Loucy (cell line): ENCODE results near the gene ATPAF2.

ENCODE experiments used
- H2AFZ ChIP-seq: fragments of 200-600 bp; sonication (generic); 2 replicates; pipeline ENCODE4 v1.6.0; 2016; ENCODE audit warnings: antibody characterized with exemption, mild to moderate bottlenecking, low read length, moderate library complexity
- H3F3A ChIP-seq: fragments of 200-600 bp; 2 replicates; pipeline ENCODE4 v1.6.0; 2016; ENCODE audit warnings: antibody characterized with exemption, low read depth, mild to moderate bottlenecking
- H3K27me3 ChIP-seq: fragments of 200-600 bp; sonication (generic); 2 replicates; pipeline ENCODE4 v1.6.1; 2014; ENCODE audit warnings: low read length, mild to moderate bottlenecking; ENCODE audit not compliant: insufficient read depth, poor library complexity, severe bottlenecking
- H3K36me3 ChIP-seq: fragments of 200-600 bp; sonication (generic); 2 replicates; pipeline ENCODE4 v1.6.1; 2016; ENCODE audit warnings: low read length; ENCODE audit not compliant: insufficient read depth
- H3K4me1 ChIP-seq: fragments of 200-600 bp; sonication (generic); 2 replicates; pipeline ENCODE4 v1.5.1; 2014; ENCODE audit warnings: low read length, mild to moderate bottlenecking; ENCODE audit not compliant: insufficient read depth, poor library complexity, severe bottlenecking
- H3K4me2 ChIP-seq: fragments of 200-600 bp; sonication (generic); 2 replicates; pipeline ENCODE4 v1.6.0; 2014; ENCODE audit warnings: antibody characterized with exemption, low read length, low read depth, mild to moderate bottlenecking; ENCODE audit not compliant: poor library complexity, severe bottlenecking
- H3K4me3 ChIP-seq: fragments of 200-600 bp; sonication (generic); 2 replicates; pipeline ENCODE4 v1.5.1; 2014; ENCODE audit warnings: low read length, mild to moderate bottlenecking, mixed read lengths; ENCODE audit not compliant: poor library complexity, severe bottlenecking
- H3K79me2 ChIP-seq: fragments of 200-600 bp; sonication (generic); 2 replicates; pipeline ENCODE4 v1.6.1; 2014; ENCODE audit warnings: low read length; ENCODE audit not compliant: insufficient read depth
- H3K9ac ChIP-seq: fragments of 200-600 bp; sonication (generic); 2 replicates; pipeline ENCODE4 v1.6.0; 2014; ENCODE audit warnings: mild to moderate bottlenecking, low read depth, low read length, moderate library complexity; ENCODE audit not compliant: poor library complexity, severe bottlenecking
- H3K9me2 ChIP-seq: fragments of 200-600 bp; sonication (generic); replicated peaks from 2 replicates; pipeline ENCODE4 v1.6.1; 2016; ENCODE audit warnings: low read depth, low read length, mixed read lengths
- H3K9me3 ChIP-seq: fragments of 200-600 bp; sonication (generic); 2 replicates; pipeline ENCODE4 v1.6.1; 2014; ENCODE audit warnings: mild to moderate bottlenecking, antibody characterized with exemption, low read length, low read depth; ENCODE audit not compliant: insufficient read depth
- H4K20me1 ChIP-seq: fragments of 200-600 bp; sonication (generic); 2 replicates; pipeline ENCODE4 v1.6.0; 2014; ENCODE audit warnings: antibody characterized with exemption, low read length, mild to moderate bottlenecking; ENCODE audit not compliant: insufficient read depth, poor library complexity, severe bottlenecking
- EZH2phosphoT487 ChIP-seq: fragments of 200-600 bp; IDR thresholded peaks from 2 replicates; pipeline ENCODE4 v1.6.1; 2018; ENCODE audit warnings: antibody characterized with exemption, mild to moderate bottlenecking, moderate library complexity, borderline replicate concordance
- TF ChIP-seq, protein P1 (sequence below): fragments of 200-600 bp; sonication (generic); conservative IDR thresholded peaks from 2 replicates; pipeline ENCODE4 v1.5.1; 2014; ENCODE audit warnings: mild to moderate bottlenecking, antibody characterized with exemption, low read length

Gene ATPAF2

DNA sequence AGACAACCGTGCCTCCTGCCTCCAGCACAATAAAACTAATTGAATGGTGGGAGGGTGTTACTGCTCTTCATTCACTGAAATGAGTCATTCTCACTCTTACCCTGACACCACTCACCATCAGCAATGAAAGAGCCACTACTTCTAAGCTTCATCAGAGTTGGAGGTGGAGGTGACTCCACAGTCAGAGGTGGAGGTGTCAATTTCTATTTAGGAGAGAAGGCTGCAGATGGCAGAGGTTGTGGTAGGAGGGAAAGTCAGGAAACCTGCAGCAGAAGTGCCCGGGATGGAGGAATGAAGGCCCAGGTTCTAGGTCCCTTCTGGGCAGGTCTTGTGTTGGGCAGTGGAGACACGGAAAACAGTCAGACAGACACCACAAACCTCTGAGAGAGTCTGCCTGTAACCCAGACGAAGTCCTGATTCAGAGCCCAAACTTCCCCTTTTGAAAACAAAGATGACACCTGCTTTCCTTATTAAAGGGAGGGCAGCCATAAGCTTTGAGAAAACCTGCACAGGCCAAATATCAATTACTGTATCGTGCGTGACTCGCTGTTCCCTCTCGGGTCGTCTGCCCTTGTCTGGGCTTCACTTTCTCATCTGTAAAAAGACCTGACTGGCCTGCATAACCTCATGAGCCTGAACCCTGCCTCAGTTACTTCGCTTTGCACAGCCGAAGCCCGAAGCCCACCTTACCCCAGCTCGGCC lies 668 bp downstream of the ATPAF2 start:
- Histone ChIP-seq H3K4me3 (peak overlapping the region; percentile 97), H3K36me3 (no peaks in the 10 kb centered on the region), H3K79me2 (peaks cover 70% of the 10 kb centered on the region), H3K9ac (peak overlapping the region; percentile 85), H3K9me3 (no peaks in the 10 kb centered on the region), H2AFZ (peak overlapping the region; percentile 97), H3K27me3 (no peaks in the 10 kb centered on the region), H3K4me2 (peak overlapping the region; percentile 82), H3F3A (no peaks in the 10 kb centered on the region), H3K4me1 (peaks cover 43% of the 10 kb centered on the region), H3K9me2 (no peaks in the 10 kb centered on the region), H4K20me1 (peaks cover 23% of the 10 kb centered on the region)
- no peak for TF ChIP-seq EZH2phosphoT487
- TF ChIP-seq, protein P1, sequence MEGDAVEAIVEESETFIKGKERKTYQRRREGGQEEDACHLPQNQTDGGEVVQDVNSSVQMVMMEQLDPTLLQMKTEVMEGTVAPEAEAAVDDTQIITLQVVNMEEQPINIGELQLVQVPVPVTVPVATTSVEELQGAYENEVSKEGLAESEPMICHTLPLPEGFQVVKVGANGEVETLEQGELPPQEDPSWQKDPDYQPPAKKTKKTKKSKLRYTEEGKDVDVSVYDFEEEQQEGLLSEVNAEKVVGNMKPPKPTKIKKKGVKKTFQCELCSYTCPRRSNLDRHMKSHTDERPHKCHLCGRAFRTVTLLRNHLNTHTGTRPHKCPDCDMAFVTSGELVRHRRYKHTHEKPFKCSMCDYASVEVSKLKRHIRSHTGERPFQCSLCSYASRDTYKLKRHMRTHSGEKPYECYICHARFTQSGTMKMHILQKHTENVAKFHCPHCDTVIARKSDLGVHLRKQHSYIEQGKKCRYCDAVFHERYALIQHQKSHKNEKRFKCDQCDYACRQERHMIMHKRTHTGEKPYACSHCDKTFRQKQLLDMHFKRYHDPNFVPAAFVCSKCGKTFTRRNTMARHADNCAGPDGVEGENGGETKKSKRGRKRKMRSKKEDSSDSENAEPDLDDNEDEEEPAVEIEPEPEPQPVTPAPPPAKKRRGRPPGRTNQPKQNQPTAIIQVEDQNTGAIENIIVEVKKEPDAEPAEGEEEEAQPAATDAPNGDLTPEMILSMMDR: no peak

DNA sequence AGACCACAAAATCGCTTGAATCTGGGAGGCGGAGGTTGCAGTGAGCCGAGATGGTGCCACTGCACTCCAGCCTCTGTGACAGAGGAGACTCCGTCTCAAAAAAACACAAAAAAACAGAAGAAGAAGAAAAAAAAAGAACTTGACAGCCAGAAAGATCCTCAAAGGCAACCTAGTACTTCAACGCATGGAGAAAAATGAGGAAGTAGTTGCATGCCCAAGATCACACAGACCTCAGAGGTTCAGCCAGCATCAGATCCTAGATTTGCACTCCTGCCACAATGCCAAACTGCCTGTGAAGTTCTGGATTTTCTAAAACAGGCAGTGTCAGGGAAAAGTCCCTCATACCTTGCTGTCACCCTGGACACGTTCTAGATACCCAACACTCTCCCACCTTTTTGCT lies 1.5 kb downstream of the ATPAF2 start:
- H3K9me2 ChIP-seq: no peaks in the 10 kb centered on the region
- no peaks in the 10 kb centered on the region for H3K9me3 ChIP-seq
- no peaks in the 10 kb centered on the region for H3K36me3 ChIP-seq
- H3K4me2 ChIP-seq: peak overlapping the region; percentile 82
- no peaks in the 10 kb centered on the region for H3F3A ChIP-seq
- peak overlapping the region; percentile 85 for H3K9ac ChIP-seq
- peaks cover 35% of the 10 kb centered on the region for H3K4me1 ChIP-seq
- TF ChIP-seq, protein P1: no peak
- TF ChIP-seq EZH2phosphoT487: no peak
- peaks cover 18% of the 10 kb centered on the region for H4K20me1 ChIP-seq
- peaks cover 73% of the 10 kb centered on the region for H3K79me2 ChIP-seq
- no peaks in the 10 kb centered on the region for H3K27me3 ChIP-seq
- H2AFZ ChIP-seq: no peak overlapping the region
- H3K4me3 ChIP-seq: peak overlapping the region; percentile 97

DNA sequence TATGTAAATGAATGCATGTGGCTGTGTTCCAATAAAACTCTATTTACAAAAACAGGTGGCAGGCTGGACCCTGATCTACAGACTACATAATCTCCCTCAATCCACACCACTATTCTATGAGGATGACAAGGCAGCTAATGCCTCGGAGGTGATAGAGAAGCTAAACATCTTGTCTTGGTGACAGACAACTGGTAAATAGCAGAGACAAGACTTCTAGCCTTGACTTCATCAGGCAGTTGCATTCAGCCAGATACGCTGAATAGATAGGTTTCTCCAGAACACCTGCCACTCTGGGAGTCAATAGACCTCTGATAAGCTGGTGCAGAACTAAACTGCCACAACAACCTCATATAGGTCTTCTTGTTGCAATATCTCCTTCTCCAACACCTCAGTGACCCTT lies 3.3 kb downstream of the ATPAF2 start:
- H4K20me1 ChIP-seq: peaks cover 10% of the 10 kb centered on the region
- no peak overlapping the region for H2AFZ ChIP-seq
- H3K4me3 ChIP-seq: no peak overlapping the region
- H3K36me3 ChIP-seq: no peaks in the 10 kb centered on the region
- no peaks in the 10 kb centered on the region for H3K9me2 ChIP-seq
- H3K4me1 ChIP-seq: peaks cover 17% of the 10 kb centered on the region
- no peaks in the 10 kb centered on the region for H3K9me3 ChIP-seq
- TF ChIP-seq, protein P1: no peak
- no peak for TF ChIP-seq EZH2phosphoT487
- H3K4me2 ChIP-seq: peak overlapping the region; percentile 32
- H3K27me3 ChIP-seq: no peaks in the 10 kb centered on the region
- H3K79me2 ChIP-seq: peaks cover 58% of the 10 kb centered on the region
- no peak overlapping the region for H3K9ac ChIP-seq
- no peaks in the 10 kb centered on the region for H3F3A ChIP-seq
